Measurements from ENCODE around the gene CELSR2. TPM values are rescaled to one million over a fixed set of nuclear protein-coding genes. Genes with fewer than 3 reads are reported as not detected.
A peak's percentile ranks its signal among the peaks of the same experiment; 100 is the strongest.
"Not testable (repeated sequence)": the region's sequence is repeated elsewhere in the genome, so short reads cannot be mapped to it uniquely, and the experiment has no call there.

The CELSR2 gene
- total RNA-seq, 1 donor from 2014 or later: 38.7 TPM

GRCh38 chr1:109282497-109282951, 33.2 kb downstream of the CELSR2 start:
- Mint-ChIP-seq H3K9me3 (ENCODE audit: low read depth) (no peaks in the 10 kb centered on the region), H3K36me3 (ENCODE audit: insufficient read depth) (peaks cover 6% of the 10 kb centered on the region), H3K4me1 (ENCODE audit: low read depth) (peaks cover 19% of the 10 kb centered on the region), H3K4me3 (ENCODE audit: low read depth) (peak overlapping the region; percentile 98), H3K27ac (peak overlapping the region; percentile 94), H3K27me3 (no peaks in the 10 kb centered on the region)
- TF ChIP-seq, protein P1, sequence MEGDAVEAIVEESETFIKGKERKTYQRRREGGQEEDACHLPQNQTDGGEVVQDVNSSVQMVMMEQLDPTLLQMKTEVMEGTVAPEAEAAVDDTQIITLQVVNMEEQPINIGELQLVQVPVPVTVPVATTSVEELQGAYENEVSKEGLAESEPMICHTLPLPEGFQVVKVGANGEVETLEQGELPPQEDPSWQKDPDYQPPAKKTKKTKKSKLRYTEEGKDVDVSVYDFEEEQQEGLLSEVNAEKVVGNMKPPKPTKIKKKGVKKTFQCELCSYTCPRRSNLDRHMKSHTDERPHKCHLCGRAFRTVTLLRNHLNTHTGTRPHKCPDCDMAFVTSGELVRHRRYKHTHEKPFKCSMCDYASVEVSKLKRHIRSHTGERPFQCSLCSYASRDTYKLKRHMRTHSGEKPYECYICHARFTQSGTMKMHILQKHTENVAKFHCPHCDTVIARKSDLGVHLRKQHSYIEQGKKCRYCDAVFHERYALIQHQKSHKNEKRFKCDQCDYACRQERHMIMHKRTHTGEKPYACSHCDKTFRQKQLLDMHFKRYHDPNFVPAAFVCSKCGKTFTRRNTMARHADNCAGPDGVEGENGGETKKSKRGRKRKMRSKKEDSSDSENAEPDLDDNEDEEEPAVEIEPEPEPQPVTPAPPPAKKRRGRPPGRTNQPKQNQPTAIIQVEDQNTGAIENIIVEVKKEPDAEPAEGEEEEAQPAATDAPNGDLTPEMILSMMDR (IDR thresholded peaks at IDR 0.05; ENCODE audit: unreplicated experiment): no peak
- DNase-seq (ENCODE audit: low spot score, unreplicated experiment): no peak

DNA sequence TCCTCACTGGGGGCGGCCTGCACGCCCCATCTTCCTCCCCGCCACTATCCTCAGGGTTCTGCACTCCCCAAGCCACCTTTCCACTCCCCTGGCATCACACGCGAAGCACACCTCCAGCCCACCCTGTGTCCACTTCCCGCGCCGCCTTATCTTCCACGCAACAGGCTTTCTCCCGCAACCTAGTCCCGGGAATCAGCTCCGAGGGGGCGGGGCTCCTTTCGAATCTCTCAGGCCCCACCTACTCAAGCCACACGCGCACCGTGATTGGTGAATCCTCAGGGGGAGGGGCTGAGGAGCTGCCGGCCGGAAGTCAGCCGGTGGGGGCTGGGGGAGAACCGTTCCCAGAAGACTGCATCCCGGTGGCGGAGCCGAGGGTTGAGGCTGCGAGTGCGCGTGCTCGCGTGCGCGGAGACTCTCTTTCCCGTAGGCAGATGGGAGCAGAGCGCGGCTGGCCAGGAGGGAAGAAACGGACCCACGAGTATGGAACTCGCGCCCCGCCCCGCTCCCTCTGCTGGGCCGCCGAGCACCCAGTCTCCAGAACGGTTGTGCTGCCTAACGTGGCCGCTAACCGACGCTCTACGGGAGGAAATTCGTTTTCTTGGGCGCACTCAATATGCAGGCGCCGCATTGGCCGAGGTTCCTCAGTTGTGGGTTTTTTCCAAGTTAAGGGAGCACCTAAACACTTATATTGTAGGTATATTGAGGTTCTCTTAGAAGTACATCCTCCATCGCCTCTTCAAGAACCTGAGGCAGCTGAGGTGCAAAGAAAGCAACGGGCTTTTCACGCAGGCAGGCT, 33.8 kb downstream of the CELSR2 start, which contains the start of gene PSRC1:
Gene PSRC1, minus strand, starts transcription at position 194 of the 796 bp plus-strand sequence.
- no peaks in the 10 kb centered on the region for H3K9me3 Mint-ChIP-seq (ENCODE audit: low read depth)
- peaks cover 18% of the 10 kb centered on the region for H3K4me1 Mint-ChIP-seq (ENCODE audit: low read depth)
- peak within 1 kb of the TSS; percentile 98 for H3K4me3 Mint-ChIP-seq (ENCODE audit: low read depth)
- H3K36me3 Mint-ChIP-seq (ENCODE audit: insufficient read depth): peaks cover 6% of the 10 kb centered on the region
- no peaks in the 10 kb centered on the region for H3K27me3 Mint-ChIP-seq
- peak; percentile 93 for DNase-seq (ENCODE audit: low spot score, unreplicated experiment)
- TF ChIP-seq, protein P1 (IDR thresholded peaks at IDR 0.05; ENCODE audit: unreplicated experiment): peak; percentile 52
- H3K27ac Mint-ChIP-seq: peak within 1 kb of the TSS; percentile 94

DNA sequence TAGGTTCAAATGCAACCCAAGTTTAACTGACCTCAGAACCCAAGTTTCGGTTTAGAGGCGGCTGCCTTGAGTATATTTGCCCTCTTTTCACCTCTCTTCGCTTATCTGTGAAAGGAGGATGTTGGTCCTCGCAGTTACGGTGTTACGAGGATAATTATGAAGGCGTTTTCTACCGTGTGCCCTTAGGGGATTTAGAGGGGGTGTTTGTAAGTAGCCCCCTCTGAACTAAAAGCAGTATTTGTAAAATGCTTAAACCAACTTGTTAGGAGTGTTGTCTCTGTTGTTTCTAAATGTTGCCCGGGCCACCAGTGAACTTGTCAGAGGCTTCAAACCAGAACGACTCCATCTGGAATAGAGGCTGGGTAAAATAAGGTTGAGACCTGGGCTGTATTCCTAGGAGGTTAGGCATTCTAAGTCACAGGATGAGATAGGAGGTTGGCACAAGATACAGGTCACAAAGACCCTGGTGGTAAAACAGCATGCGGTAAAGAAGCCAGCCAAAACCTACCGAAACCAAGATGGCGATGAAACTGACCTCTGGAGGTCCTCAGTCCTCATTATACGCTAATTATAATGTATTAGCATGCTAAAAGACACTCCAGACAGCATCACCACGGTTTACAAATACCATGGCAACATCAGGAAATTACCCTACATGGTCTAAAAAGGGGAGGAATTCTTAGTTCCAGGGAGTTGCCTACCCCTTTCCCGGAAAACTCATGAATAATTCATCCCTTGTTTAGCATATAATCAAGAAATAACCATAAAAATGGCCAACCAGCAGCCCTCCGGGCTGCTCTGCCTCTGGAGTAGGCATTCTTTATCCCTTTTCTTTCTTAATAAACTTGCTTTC, 34.6 kb downstream of the CELSR2 start:
- H3K36me3 Mint-ChIP-seq (ENCODE audit: insufficient read depth): peaks cover 6% of the 10 kb centered on the region
- H3K9me3 Mint-ChIP-seq (ENCODE audit: low read depth): no peaks in the 10 kb centered on the region
- peaks cover 17% of the 10 kb centered on the region for H3K4me1 Mint-ChIP-seq (ENCODE audit: low read depth)
- TF ChIP-seq, protein P1 (IDR thresholded peaks at IDR 0.05; ENCODE audit: unreplicated experiment): no peak
- no peak for DNase-seq (ENCODE audit: low spot score, unreplicated experiment)
- H3K27me3 Mint-ChIP-seq: no peaks in the 10 kb centered on the region
- peak overlapping the region; percentile 98 for H3K4me3 Mint-ChIP-seq (ENCODE audit: low read depth)
- H3K27ac Mint-ChIP-seq: peak overlapping the region; percentile 94

- H3K4me3 Mint-ChIP-seq (ENCODE audit: low read depth): not testable (repeated sequence)
These were observed 37.4 kb downstream of the CELSR2 start for GRCh38 chr1:109286762-109287161.

GRCh38 chr1:109290137-109290536, 40.8 kb downstream of the CELSR2 start:
- DNase-seq (ENCODE audit: low spot score, unreplicated experiment): no peak
- Mint-ChIP-seq H3K36me3 (ENCODE audit: insufficient read depth) (no peaks in the 10 kb centered on the region), H3K27me3 (peaks cover 15% of the 10 kb centered on the region), H3K4me1 (ENCODE audit: low read depth) (no peaks in the 10 kb centered on the region), H3K9me3 (ENCODE audit: low read depth) (no peaks in the 10 kb centered on the region), H3K27ac (no peak overlapping the region), H3K4me3 (ENCODE audit: low read depth) (no peak overlapping the region)
- TF ChIP-seq, protein P1 (IDR thresholded peaks at IDR 0.05; ENCODE audit: unreplicated experiment): no peak

More at GRCh38 chr1:109286762-109287161, 37.4 kb downstream of the CELSR2 start:
- not testable (repeated sequence) for DNase-seq (ENCODE audit: low spot score, unreplicated experiment); H3K9me3 Mint-ChIP-seq (ENCODE audit: low read depth); H3K27ac Mint-ChIP-seq; H3K36me3 Mint-ChIP-seq (ENCODE audit: insufficient read depth); H3K27me3 Mint-ChIP-seq
- H3K4me1 Mint-ChIP-seq (ENCODE audit: low read depth): peaks cover 14% of the 10 kb centered on the region

Data from progenitor cell of endocrine pancreas (in vitro differentiated cells).